K562 (cell line): ENCODE data around the gene SNW1. TPM values are rescaled to one million over a fixed set of nuclear protein-coding genes. Genes with fewer than 3 reads are reported as not detected.
A peak's percentile ranks its signal among the peaks of the same experiment; 100 is the strongest.

Source experiments
- CBFA2T2 ChIP-seq: fragments of 450-650 bp; conservative IDR thresholded peaks from 2 replicates; pipeline ENCODE4 v1.6.1; 2017; ENCODE audit warnings: mild to moderate bottlenecking
- CBX3 ChIP-seq, 2 experiments: IDR thresholded peaks; 1 replicate in 1 of 2; 2 replicates in 1 of 2; pipeline ENCODE4 v1.6.1; 2012; ENCODE audit warnings: inconsistent platforms in 2 of 2, low read length in 2 of 2, borderline replicate concordance in 1 of 2, control low read depth in 1 of 2
- NCOA1 ChIP-seq: fragments of 450-650 bp; IDR thresholded peaks from 2 replicates; pipeline ENCODE4 v1.6.1; 2016; ENCODE audit warnings: low read depth
- NR2C2 ChIP-seq, 2 experiments: fragments of 200-800 bp in 1 of 2; sonication (Bioruptor generic) in 1 of 2; sonication (generic) in 1 of 2; formaldehyde crosslinking in 1 of 2; IDR thresholded peaks; 2 replicates each; pipeline versions ENCODE4 v1.6.1 to v1.8.0; 2016 to 2022; ENCODE audit warnings: mild to moderate bottlenecking in 1 of 2, missing compliant biosample characterization in 1 of 2, missing genetic modification characterization in 1 of 2, missing genetic modification reagents in 1 of 2
- POLR3G ChIP-seq: IDR thresholded peaks from 2 replicates; pipeline ENCODE4 v1.6.1; 2011; ENCODE audit not compliant: insufficient read length, insufficient replicate concordance; ENCODE audit errors: extremely low read depth
- RAD21 ChIP-seq, 2 experiments: fragments of 250-450 bp in 1 of 2; fragments of 450-650 bp in 1 of 2; sonication (Bioruptor Pico) in 1 of 2; formaldehyde crosslinking in 1 of 2; IDR thresholded peaks in 1 of 2; conservative IDR thresholded peaks in 1 of 2; 2 replicates each; pipeline versions ENCODE4 v1.4.0 to v1.8.0; 2020 to 2022; ENCODE audit warnings: mild to moderate bottlenecking in 2 of 2, moderate library complexity in 1 of 2
- RNF219 ChIP-seq: fragments of 250-450 bp; sonication (Bioruptor Pico); IDR thresholded peaks from 2 replicates; pipeline ENCODE4 v1.5.0; 2022; ENCODE audit warnings: mild to moderate bottlenecking
- ZNF592 ChIP-seq: fragments of 450-650 bp; IDR thresholded peaks from 2 replicates; pipeline ENCODE4 v1.6.1; 2017; ENCODE audit warnings: antibody characterized with exemption, mild to moderate bottlenecking
- polyA plus RNA-seq, 8 experiments: library from polyadenylated mRNA; depleted of rRNA in 4 of 8; stranded (reverse) in 5 of 8; unstranded in 3 of 8; fragments of >200 nt; fragmentation: Nextera tagmentation in 2 of 8; fragmentation: Illumina TruSeq in 1 of 8; extraction: Ambion mirVana in 2 of 8; extraction: Trizol in 1 of 8; gene quantifications; 2 replicates each; pipeline versions ENCODE4 v1.2.1 to v1.2.3, GENCODE V29; 2011 to 2014; ENCODE audit warnings: inconsistent platforms in 1 of 8, missing spikeins in 1 of 8
- total RNA-seq, 7 experiments: library from RNA; depleted of rRNA in 6 of 7; stranded (reverse); fragments of >200 nt in 6 of 7; fragmentation: Illumina TruSeq in 2 of 7; extraction: Trizol in 2 of 7; gene quantifications; 2 replicates each; pipeline versions ENCODE4 v1.2.1 to v1.2.3, GENCODE V29; 2011 to 2021; ENCODE audit warnings: low replicate concordance in 1 of 7

Gene SNW1
- total and polyA plus RNA-seq, 9 of the 15 experiments (the other 6 are each of a cell fraction or from before 2014, with no cell fraction given), result 64.4 to 143 (median 98.2) TPM

DNA sequence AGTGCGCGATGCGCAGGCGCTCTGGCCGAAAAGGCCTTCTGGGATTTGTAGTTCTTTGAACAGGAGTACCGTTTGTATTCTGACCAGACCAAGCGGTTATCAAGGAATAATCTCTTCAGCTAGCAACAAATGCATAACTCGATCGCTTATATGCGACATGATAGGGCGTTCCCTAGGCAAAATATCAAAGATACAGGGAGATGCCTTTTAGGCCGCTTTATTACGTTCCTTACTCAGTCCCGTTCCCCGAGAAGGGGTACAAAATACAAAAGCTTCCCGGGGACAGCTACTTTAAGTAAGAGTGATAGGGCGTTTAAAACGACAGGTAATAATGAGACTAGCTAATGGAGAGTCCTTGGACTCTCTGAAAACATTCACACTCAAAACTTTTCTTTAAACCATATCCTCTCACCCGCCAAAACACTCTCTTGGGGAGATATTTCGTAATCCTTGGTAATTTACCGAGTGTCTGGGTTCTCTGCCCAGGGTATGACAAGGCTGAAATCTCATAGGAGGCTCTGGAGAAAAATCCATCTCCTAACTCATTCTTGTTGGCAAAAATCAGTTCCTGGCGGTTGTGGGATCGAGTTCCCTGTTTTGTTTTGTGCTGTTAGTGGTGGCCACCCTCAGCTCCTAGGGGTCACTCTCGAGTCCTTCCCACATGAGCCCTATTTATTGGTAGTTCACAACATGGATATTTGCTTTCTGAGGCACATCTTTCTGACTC is 412 bp upstream of the SNW1 start (continued):
- TF ChIP-seq ZNF592 (0 out of 2 replicates have a peak, but pooled peaks have one; percentile 21), CBFA2T2 (no peak), RAD21 (CRISPR knock-in tag; conservative IDR thresholded peaks at IDR 0.05 in 1 of 2, IDR thresholded peaks at IDR 0.05 in 1 of 2) (peak; percentile 28 to 35; a peak in 2 of 4 replicates), RNF219 (no peak), NCOA1 (0 out of 2 replicates have a peak, but pooled peaks have one; percentile 2), NR2C2 (CRISPR knock-in tag; IDR thresholded peaks at IDR 0.05) (no peak), NR2C2 (tag; IDR thresholded peaks at IDR 0.05) (peak; percentile 62; the same call in 1 of the 2 replicates), POLR3G (no peak), CBX3 (IDR thresholded peaks at IDR 0.05; ENCODE audit: borderline replicate concordance in 1 of 2, low read length in 2 of 2) (no peak)
